Activated gamma-delta T cell (primary cell): ENCODE measurements around the gene BFSP2.
"Not testable (repeated sequence)": the region's sequence is repeated elsewhere in the genome, so short reads cannot be mapped to it uniquely, and the experiment has no call there.

ENCODE experiments used
- DNase-seq: peaks from one replicate; lab custom pipeline; 2025; lab: John Stamatoyannopoulos, UW

BFSP2 gene

GRCh38 chr3:133520286-133520685, 120.4 kb downstream of the BFSP2 start:
- no peak for DNase-seq

GRCh38 chr3:133520938-133521337, 121.1 kb downstream of the BFSP2 start:
- not testable (repeated sequence) for DNase-seq

DNA sequence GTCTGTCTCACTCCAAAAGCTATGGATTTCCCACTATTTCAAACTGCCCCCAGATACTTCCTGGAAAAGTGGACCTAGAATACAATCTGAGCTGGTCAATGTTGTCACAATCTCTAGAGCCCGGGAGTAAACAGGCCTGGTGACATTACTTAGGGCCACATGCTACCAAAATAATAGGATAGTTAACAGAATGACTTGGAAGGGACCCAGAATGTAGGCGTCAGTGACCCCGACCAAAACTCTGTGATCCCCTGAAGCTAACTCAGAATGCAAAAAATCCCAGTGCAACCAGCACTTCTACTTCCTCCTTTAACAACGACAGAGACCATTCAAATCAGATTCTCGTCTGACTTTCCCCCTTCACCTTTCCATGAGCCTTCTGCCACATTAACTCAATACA, 122.1 kb downstream of the BFSP2 start:
- DNase-seq, result no peak

GRCh38 chr3:133523758-133524157, 123.9 kb downstream of the BFSP2 start:
- not testable (repeated sequence) for DNase-seq
